ENCODE results near the gene PLVAP. TPM values are rescaled to one million over a fixed set of nuclear protein-coding genes. Genes with fewer than 3 reads are reported as not detected.

PLVAP gene
- total and polyA plus RNA-seq, 2 donors (not counting 3 experiments of a cell fraction or from before 2014, with no cell fraction given) = 5.7 to 16.9 TPM

- Histone ChIP-seq H2AFZ (ENCODE audit: low read depth, low read length) (no peak overlapping the region), H3K79me2 (ENCODE audit: control insufficient read depth, insufficient read depth, low read length) (no peaks in the 10 kb centered on the region), H3K9me3 (replicated peaks; ENCODE audit: control insufficient read depth, insufficient read depth, low read length) (no peaks in the 10 kb centered on the region), H3K27me3 (ENCODE audit: control insufficient read depth in 2 of 2, insufficient read depth in 2 of 2, low read length in 2 of 2) (no peaks in the 10 kb centered on the region), H3K9me1 (replicated peaks; ENCODE audit: control insufficient read depth, extremely low read depth, insufficient read depth, low read length) (no peaks in the 10 kb centered on the region), H4K20me1 (replicated peaks; ENCODE audit: control insufficient read depth, extremely low read depth, insufficient read depth, low read length) (no peaks in the 10 kb centered on the region), H3K4me2 (ENCODE audit: insufficient read depth, low read length) (no peak overlapping the region), H3K36me3 (ENCODE audit: control insufficient read depth in 2 of 2, extremely low read depth in 1 of 2, insufficient read depth in 2 of 2, low read length in 2 of 2) (no peaks in the 10 kb centered on the region), H3K4me3 (replicated peaks in 1 of 3; ENCODE audit: insufficient read depth in 1 of 3, low read depth in 1 of 3, low read length in 3 of 3) (no peak overlapping the region), H3K9ac (replicated peaks; ENCODE audit: extremely low read depth, insufficient read depth, low read length) (no peak overlapping the region), H3K27ac (ENCODE audit: insufficient read depth, low read depth, low read length) (no peak overlapping the region), H3K4me1 (ENCODE audit: control insufficient read depth, extremely low read depth, insufficient read depth, low read length) (peaks cover 14% of the 10 kb centered on the region)
- dilution Hi-C loops (cut with MboI; ENCODE audit: extremely low pct_ligation_motif_present, low sequenced_read_pairs) = no loop called here
- TF ChIP-seq GATA2 (IDR thresholded peaks at IDR 0.05; ENCODE audit: insufficient read depth, insufficient read length, low read depth, low read length) = no peak
- no peak for TF ChIP-seq MAX (IDR thresholded peaks at IDR 0.05; ENCODE audit: insufficient read depth, insufficient read length)
- no peak for TF ChIP-seq POLR2A (IDR thresholded peaks at IDR 0.05; ENCODE audit: low read depth, low read length)
- no peak for TF ChIP-seq EZH2 (IDR thresholded peaks at IDR 0.05; ENCODE audit: borderline replicate concordance, low read depth, low read length, severe bottlenecking)
- no peak for TF ChIP-seq FOS (IDR thresholded peaks at IDR 0.05; ENCODE audit: borderline replicate concordance, insufficient read depth, low read length)
- TF ChIP-seq CTCF (IDR thresholded peaks at IDR 0.05; ENCODE audit: extremely low read depth in 1 of 2, insufficient read depth in 1 of 2, low read depth in 1 of 2, low read length in 2 of 2) = no peak
- no peak for TF ChIP-seq POLR2AphosphoS5 (IDR thresholded peaks at IDR 0.05; ENCODE audit: insufficient read depth, low read depth, low read length)
- no peak for TF ChIP-seq JUN (IDR thresholded peaks at IDR 0.05; ENCODE audit: borderline replicate concordance, insufficient read depth, insufficient read length, low read depth)
- TF ChIP-seq MYC (IDR thresholded peaks at IDR 0.05; ENCODE audit: low read depth, low read length) = no peak
- no TSS peak for BruUV-seq (replicated peaks)
- POLR2A ChIA-PET = no interaction called here
- intact Hi-C loops (cut with micrococcal nuclease) = no loop called here
- CTCF ChIA-PET = no interaction called here
- DNase-seq (ENCODE audit: low read depth, low spot score) (no peak), FAIRE-seq (no peak)
Observed at GRCh38 chr19:17421942-17422341, 44.8 kb upstream of the PLVAP start.

All from endothelial cell of umbilical vein (primary cell).